Renal pelvis (tissue), 4 donors: ENCODE data around the gene RAPGEF2. TPM values are rescaled to one million over a fixed set of nuclear protein-coding genes. Genes with fewer than 3 reads are reported as not detected.
"Not testable (repeated sequence)": the region's sequence is repeated elsewhere in the genome, so short reads cannot be mapped to it uniquely, and the experiment has no call there.

Experiments
- DNase-seq: peaks from one replicate; pipeline ENCODE4 v3.0.0-alpha.2; 2013
- polyA plus RNA-seq, 3 donors: library from polyadenylated mRNA; unstranded; fragments of 120-200 nt; gene quantifications; one replicate each; pipeline ENCODE4 v1.2.1, GENCODE V29; 2013; ENCODE audit not compliant: insufficient read length in 3 of 3

RAPGEF2 gene
- polyA plus RNA-seq, 3 donors: 47.2 to 52.4 (median 48.4) TPM

DNA sequence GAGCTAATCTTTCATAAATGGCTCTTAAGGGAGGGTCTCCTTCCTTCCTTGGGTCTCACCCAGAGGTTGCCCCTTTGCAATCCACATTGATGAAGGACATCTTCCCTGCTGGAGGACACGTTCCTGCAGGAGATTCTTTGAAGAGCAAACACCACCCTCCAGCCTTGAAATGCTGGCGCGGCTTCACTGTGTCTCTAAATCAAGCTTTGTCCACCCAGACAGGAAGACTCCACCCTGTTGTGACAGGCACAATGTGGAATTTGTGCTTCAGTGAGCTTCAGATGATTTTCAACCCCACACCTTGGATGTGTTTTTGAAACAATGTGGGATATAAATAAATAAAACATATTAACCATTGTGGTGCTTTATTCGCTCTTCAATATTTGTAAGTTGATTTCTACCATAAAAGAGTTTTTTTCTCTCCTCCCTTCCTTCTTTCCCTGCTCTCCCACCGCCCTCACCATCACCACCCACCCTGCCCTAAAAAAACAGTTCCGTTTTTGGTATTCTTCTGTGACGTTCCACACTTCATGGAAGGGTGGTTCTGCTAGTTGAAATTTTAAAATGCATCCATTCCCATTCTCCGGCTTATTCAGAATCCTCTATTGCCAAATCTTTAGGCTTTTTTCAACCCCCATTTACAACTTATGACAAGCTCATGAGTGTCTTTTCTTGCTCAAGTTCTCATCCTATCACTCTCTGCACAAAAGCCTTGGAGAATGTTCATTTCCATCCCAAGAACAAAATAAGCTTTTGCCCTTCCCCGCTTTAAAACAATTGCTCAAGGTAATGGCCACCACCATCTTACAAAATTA is 264.3 kb downstream of the RAPGEF2 start:
- no peak for DNase-seq

DNA sequence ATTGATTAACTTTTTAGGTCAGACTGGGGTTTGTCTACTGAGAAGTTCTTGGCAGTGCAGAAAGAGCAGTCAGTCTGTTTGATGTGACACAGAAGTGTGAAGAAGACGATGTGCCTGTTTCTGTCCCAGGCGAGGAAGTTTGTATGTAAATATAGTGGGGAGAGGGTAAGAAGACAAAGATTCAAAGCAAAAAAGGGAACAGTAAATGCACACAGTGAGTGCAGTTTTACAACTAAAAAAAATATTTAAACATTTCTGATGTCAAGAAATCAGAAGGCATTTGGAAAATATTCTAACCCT is 264.9 kb downstream of the RAPGEF2 start:
- DNase-seq: no peak

DNA sequence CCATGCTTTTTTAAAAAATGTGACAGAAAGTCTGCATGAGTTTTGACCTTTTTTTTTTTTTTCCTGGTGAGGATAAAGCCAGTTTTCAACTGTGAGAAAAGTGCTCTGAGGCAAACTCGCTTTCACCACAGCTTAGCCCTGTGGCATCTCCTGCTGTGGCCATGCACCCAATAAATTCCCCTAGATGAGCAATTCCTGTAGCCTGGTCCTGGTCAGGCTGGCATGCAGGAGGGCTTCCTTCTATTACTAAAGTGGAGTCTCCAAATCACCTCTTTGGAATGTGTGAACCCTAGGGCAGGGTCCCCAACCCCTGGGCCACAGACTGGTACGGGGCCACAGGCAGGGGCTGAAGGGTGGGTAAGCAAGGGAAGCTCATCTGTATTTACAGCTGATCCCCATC is 265.4 kb downstream of the RAPGEF2 start:
- DNase-seq: no peak

DNA sequence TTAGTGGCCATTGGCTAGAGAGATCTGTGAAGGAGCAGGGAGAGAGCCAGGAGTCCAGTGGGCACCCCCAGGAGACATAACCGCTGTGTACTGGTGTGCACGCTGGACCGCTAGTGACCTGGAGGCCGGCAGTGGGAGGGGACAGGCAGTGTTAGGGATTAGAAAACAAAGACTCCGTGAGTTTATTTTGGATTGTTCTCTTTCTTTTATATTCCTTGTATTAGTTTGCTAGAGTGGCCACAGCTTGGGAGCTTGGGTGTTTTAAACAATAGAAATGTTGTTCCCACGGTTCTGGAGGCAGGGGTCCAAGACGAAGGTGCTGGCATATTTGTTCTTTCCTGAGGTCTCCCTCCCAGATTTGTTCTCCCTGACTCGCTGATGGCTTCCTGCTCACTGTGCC is 266.4 kb downstream of the RAPGEF2 start:
- DNase-seq: no peak

DNA sequence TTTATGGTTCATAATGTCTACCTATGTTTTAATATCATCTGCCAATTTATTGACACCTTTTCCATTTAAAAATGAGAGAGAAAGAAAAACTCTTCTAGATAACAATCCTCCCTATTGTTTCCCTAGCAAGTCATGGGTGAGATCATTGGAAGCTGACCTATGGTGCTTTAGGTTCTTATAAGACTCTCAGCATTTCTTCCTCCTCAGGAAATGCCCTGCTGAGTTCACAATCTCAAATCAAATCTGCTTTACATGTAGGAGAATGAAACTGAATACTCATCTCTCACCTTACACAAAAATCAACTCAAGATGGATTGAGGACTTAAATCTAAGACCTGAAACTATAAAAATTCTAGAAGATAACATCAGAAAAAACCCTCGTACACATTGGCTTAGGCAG is 267.4 kb downstream of the RAPGEF2 start:
- no peak for DNase-seq

DNA sequence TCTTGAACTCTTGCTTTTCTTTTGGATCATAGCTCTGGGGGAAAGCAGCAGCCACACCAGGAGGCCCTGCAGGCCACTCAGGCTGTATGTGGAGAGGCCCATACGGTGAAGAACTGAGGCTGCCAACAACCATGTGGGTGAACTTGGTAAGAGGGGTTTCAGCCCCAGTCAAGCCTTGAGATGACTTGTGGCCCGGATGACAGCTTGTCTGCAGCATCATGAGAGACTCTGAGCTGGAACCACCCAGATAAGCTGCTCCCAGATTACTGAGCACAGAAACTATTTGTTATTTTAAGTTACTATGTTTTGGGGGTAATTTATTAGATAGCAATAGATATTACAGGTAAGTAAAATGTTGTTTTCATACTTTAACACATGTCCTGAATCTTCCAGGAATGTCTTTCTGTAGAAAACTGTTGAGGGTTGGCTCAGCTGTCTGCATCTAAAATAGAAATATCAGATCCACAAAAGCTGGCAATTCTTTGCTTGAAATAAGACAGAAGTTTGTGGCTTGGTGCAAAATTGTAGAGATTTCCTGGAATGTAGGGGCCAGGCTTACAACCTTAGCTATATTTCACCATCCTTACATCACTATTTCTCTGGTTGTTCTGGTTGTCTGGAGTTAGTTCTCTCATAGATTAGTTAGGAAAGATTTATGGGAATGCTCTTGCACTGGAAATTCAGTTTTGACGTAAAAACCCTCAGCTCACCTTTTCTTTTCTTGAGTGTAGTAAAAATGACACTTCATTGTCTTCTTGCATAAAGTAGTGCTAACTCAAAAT is 272.1 kb downstream of the RAPGEF2 start:
- no peak for DNase-seq

DNA sequence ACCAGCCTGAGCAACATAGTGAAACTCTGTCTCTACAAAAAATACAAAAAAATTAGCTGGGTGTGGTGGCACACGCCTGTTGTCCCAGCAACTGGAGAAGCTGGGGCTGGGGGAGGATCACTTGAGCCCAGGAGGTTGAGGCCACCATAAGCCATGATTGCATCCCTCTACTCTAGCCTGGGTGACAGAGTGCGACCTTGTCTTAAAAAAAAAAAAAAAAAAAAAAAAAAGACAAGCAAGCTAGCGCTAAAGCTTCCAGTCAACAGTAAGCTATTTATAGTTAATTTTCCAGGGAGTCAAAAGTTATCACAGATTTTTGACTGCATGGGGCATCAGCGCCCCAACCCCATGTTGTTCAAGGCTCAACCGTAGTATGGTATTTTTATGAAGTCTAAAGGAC is 273.4 kb downstream of the RAPGEF2 start:
- no peak for DNase-seq

DNA sequence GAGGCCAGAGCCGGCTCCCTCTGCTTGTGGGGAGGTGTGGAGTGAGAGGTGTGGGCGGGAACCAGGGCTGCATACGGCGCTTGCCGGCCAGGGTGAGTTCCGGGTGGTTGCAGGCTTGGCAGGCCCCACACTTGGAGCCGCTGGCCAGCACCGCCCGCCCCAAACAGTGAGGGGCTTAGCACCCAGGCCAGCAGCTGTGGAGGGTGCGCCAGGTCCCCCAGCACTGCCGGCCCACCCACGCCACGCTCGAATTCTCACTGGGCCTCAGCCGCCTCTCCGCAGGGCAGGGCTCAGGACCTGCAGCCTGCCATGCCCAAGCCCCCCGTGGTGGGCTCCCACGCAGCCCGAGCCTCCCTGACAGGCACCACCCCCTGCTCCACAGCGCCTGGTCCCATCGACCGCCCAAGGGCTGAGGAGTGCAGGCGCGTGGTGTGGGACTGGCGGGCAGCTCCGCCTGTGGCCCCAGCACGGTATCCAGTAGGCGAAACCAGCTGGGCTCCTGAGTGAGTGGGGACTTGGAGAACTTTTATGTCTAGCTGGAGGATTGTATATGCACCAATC is 275.3 kb downstream of the RAPGEF2 start:
- DNase-seq: no peak

DNA sequence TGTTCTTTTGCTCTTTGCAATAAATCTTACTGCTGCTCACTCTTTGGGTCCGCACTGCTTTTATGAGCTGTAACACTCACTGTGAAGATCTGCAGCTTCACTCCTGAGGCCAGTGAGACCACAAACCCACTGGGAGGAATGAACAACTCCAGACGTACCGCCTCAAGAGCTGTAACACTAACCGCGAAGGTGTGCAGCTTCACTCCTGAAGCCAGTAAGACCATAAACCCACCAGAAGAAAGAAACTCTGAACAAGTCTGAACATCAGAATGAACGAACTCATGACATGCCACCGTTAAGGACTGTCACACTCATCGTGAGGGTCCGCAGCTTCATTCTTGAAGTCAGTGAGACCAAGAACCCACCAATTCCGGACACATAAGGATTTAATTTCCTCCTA is 276.2 kb downstream of the RAPGEF2 start:
- DNase-seq: not testable (repeated sequence)

DNA sequence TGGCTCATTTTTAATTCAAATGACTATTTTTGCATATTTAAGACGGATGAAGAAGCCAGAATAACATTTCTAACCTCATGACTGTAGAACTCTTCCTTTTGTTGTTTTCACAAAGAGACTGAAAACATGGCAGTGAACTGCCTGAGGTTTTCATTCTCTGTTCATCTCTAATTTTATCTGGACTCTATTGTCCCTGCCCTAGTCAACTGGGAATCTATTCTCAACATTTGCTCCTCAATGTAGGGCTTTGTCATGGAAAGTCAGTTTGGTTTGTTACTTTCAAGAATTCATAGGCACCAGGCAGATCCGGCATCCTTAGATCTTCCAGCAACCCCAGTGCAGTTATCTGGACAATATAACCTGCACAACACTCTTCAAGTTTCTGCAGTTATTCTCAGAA is 277.0 kb downstream of the RAPGEF2 start:
- DNase-seq: no peak

DNA sequence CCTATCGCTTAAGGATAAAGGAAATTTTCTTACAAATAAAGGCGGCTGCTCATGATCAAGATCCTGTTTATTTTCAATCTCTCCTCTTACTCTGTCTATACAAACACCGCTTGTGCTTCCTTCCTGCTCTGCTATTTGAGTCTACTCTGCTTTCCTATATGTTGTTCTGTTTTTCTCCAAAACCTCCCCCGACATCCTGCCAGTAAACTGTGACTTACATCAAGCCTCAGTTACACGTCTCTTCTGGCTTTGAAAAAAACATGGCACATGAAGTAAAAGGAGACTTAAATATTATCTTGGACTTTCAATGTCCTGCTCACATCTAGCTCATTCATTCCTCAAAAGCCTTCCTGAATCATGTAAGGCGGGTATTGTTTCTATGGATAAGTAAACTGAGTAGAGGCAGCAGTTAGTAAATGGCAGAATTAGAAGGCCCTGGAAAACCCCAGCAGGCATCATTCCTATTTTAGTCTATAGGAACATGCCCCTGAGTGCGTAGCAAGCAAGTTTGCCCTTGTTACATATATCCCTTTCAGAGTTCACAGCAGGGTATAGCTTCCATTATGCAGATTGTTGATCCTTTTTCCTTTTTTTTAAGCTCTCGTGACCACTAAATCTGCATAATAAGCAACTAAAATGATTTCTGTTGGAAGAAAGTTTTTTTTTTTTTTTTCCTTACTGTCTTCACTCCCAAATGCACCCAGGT is 280.1 kb downstream of the RAPGEF2 start:
- DNase-seq: no peak

DNA sequence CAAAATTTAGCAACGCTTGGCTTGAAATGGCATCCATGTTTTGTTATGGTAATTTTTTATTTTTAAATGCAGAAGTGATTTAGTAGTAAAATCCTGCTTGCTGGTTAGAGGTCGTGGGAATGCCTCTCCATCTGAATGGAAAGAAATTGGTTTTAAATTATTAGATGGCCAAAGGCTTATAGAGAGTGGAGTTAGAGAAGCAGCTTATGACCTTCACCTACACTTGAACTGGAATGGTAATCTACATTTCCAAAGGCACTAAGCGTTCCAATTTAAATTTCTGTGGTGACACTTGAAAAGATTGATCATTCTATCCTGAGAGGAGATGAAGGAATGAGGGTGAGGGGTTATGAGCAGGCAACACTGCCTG is 280.7 kb downstream of the RAPGEF2 start:
- DNase-seq: no peak

DNA sequence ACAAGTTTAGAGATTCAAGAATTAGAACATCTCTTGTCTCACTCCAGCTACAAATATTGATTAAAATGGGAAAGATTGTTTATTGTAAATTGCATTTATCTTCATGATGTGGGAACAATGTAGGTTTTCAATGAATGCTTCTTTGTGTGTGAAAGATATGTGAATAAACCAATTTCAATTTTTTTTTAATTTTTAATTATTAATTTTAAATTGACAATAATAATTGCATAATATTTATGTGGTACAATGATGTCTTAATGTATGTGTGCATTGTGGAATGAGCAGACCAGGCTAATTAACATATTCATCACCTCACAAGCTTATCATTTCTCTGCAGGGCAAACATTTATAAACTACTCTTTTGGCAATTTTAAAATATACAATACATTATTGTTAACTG is 281.1 kb downstream of the RAPGEF2 start:
- no peak for DNase-seq

DNA sequence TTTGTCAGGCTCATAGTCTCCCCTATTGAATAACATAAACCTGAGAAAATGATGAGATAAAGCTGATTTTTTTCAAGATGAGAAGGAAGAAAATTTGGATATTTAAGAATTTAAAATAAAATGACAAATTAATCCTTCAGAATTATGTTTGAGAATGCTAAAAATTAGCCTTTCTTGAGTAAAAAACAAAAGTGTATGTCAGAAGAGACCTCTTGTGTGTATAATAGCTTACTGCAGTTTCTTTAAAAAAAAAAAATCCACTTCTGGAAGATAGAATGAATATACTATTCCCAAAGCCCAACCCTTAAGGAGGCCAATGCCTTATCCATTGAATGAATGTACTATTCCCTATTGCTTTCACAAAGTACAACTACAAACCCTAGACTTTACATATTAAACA is 281.8 kb downstream of the RAPGEF2 start:
- DNase-seq: no peak

DNA sequence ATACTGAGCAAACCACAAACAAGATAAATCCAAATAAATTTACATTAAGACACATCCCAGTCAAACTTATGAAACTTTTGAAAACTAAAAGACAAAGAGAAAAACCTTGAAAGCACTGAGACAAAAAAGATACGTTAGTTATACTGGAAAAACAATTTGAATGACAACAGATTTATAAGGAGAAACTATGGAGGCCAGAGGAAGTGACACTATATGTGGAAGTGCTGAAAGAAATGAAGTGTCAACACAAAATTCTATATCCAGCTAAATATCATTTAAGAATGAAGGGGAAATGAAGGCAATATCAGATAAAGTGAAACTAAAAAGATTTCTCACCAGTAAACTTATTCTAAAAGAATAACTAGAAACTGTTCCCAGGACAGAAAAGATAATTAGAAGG is 283.7 kb downstream of the RAPGEF2 start:
- no peak for DNase-seq

DNA sequence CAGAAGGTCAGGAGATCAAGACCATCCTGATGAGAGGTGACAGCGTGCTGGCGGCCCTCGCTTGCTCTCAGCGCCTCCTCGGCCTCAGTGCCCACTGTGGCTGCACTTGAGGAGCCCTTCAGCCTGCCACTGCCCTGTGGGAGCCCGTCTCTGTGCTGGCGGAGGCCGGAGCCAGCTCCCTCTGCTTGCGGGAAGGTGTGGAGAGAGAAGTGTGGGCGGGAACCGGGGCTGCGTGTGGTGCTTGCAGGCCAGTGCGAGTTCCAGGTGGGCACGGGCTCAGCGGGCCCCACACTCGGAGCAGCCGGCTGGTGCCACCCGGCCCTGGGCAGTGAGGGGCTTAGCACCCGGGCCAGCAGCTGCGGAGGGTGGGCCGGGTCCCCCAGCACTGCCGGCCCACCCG is 286.9 kb downstream of the RAPGEF2 start:
- no peak for DNase-seq

DNA sequence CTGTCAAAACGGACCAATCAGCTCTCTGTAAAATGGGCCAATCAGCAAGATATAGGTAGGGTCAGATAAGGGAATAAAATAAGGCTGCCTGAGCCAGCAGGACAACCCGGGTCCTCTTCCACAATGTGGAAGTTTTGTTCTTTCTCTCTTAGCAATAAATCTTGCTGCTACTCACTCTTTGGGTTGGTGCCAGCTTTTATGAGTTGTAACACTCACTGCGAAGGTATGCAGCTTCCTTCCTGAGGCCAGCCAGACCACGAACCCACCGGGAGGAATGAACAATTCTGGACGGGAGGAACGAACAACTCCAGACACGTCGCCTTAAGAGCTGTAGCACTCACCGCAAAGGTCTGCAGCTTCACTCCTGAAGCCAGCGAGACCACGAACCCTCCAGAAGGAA is 287.8 kb downstream of the RAPGEF2 start:
- DNase-seq: no peak

DNA sequence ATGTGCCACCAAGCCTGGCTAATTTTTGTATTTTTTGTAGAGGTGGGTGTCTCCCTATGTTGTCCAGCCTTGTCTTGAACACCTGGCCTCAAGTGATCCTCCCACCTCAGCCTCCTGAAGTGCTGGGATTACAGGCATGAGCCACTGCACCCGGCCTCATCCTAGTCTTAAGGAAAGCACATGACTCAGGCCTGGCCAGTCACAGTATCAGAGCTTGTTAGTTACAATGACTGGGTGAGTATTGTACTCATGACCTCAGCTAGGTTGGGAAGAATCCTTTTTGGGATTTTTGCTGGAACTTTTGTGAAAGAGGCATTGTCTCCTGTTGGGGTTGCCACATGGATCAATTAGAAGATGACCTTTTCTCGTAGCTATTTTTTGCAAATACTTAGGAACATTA is 292.8 kb downstream of the RAPGEF2 start:
- DNase-seq: no peak

DNA sequence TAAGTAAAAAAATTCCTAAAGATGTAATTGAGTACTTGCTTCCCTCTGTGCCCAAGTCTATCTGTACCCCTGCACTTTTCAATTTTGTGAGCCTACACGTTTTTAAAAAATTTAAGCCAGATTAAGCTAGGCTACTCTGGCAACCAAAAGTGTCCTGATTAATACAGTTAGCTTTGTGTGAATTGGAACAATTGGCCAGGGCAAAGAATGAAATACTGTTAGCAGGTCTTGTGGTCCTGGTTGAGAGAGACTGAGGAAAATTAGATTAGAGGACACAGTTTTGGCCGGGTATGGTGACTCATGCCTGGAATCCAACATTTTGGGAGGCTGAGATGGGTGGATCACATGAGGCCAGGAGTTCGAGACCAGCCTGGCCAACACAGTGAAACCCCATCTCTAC is 293.3 kb downstream of the RAPGEF2 start:
- DNase-seq: no peak

DNA sequence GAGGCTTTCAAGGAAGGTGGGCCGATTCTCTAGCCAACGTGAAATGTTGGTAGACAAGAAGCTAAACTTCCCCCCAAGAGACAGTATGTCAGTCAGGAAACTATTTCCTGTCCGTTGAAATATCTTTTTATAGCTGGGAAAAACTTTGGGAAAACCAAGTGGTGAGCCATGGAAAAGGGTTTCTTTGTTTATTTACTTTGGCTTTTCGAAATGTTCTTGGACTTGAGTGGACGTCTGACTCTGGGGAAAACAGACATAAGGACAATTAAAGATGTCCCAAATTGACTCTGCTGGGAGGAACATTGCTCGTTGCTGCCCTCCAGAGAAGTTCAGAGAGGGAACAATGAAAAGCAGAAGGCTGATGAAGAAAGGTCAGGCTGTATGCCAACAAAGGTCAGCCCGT is 295.4 kb downstream of the RAPGEF2 start:
- DNase-seq: no peak

DNA sequence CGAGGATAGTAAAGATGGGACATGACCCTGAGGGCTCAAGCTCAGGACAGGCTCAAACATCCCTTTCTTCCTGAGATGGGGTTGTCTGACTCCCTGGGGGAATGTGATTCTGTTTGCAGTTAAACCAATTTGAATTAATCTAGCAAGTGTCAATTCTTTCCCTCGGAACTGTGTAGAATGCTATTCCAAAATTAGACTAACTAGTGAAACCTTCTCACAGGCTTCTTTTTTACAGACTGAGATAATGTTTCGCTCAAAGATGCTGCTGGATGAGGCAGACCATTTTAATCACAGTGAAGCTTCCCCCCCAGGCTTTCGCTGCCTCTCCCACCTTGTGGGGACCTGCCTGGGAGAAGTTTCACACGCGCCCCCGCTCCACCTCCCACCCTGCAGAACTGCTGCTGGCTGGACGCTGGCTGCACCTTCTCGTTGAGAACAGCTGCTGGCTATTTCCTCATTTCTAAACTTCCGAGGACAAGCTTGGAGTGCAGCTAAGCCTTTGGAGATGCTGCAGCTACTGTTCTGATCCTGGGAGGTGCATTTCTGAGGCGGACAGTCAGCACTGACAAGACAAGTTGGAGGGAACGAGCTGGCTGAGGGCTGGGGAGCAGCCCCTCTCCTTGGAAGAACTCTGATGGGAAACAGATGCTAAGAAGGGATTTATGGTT is 297.8 kb downstream of the RAPGEF2 start:
- DNase-seq: no peak

DNA sequence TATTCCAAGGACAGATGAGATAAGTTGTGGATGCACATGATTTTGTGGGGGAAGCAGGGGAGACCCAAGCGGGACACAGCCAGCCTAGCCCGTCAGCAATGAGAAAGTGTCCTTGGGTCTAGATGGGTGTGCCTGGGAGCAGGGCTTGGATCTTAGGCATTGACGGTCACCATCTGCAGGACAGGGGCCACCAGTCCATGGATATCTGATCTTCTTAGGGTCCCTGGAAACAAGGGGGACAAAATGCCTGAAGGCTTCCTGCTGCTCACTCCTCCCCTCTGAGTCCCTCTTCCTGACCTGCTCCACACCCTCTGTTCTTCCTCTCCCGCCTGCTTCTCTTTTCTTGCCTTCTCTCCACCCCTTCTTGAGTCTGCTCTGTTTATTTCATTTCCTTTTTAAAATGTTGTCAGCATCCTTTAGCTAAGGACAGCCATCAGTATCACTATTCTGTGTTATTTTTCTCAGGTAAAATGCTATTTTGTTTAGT is 298.4 kb downstream of the RAPGEF2 start:
- no peak for DNase-seq
